GM12878 (cell line): ENCODE measurements around the gene AOPEP.

Experiments used
- POLR2A ChIP-seq: IDR thresholded peaks from 2 replicates; pipeline ENCODE4 v1.6.1; 2011; ENCODE audit warnings: low read depth, mild to moderate bottlenecking, low read length
- RB1 ChIP-seq: fragments of 450-650 bp; formaldehyde crosslinking; IDR thresholded peaks from 2 replicates; pipeline ENCODE4 v1.6.1; 2017; ENCODE audit warnings: mild to moderate bottlenecking, borderline replicate concordance
- TF ChIP-seq, protein P1 (sequence below): fragments of 450-650 bp; IDR thresholded peaks from 2 replicates; pipeline ENCODE4 v1.6.1; 2018; ENCODE audit warnings: mild to moderate bottlenecking, low read depth, moderate library complexity; ENCODE audit not compliant: partially characterized antibody
- TF ChIP-seq, protein P2 (sequence below), 3 experiments: IDR thresholded peaks in 2 of 3; conservative IDR thresholded peaks in 1 of 3; 2 replicates each; pipeline ENCODE4 v1.5.1; 2011; ENCODE audit warnings: low read depth in 3 of 3, low read length in 3 of 3, mild to moderate bottlenecking in 3 of 3, control low read depth in 2 of 3, moderate library complexity in 2 of 3, inconsistent platforms in 1 of 3, mixed read lengths in 1 of 3; ENCODE audit not compliant: control insufficient read depth in 2 of 3, insufficient read depth in 1 of 3; ENCODE audit errors: extremely low read depth in 1 of 3

- TF ChIP-seq POLR2A (no peak), RB1 (no peak)
- TF ChIP-seq, protein P1, sequence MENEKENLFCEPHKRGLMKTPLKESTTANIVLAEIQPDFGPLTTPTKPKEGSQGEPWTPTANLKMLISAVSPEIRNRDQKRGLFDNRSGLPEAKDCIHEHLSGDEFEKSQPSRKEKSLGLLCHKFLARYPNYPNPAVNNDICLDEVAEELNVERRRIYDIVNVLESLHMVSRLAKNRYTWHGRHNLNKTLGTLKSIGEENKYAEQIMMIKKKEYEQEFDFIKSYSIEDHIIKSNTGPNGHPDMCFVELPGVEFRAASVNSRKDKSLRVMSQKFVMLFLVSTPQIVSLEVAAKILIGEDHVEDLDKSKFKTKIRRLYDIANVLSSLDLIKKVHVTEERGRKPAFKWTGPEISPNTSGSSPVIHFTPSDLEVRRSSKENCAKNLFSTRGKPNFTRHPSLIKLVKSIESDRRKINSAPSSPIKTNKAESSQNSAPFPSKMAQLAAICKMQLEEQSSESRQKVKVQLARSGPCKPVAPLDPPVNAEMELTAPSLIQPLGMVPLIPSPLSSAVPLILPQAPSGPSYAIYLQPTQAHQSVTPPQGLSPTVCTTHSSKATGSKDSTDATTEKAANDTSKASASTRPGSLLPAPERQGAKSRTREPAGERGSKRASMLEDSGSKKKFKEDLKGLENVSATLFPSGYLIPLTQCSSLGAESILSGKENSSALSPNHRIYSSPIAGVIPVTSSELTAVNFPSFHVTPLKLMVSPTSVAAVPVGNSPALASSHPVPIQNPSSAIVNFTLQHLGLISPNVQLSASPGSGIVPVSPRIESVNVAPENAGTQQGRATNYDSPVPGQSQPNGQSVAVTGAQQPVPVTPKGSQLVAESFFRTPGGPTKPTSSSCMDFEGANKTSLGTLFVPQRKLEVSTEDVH = no peak
- TF ChIP-seq, protein P2, sequence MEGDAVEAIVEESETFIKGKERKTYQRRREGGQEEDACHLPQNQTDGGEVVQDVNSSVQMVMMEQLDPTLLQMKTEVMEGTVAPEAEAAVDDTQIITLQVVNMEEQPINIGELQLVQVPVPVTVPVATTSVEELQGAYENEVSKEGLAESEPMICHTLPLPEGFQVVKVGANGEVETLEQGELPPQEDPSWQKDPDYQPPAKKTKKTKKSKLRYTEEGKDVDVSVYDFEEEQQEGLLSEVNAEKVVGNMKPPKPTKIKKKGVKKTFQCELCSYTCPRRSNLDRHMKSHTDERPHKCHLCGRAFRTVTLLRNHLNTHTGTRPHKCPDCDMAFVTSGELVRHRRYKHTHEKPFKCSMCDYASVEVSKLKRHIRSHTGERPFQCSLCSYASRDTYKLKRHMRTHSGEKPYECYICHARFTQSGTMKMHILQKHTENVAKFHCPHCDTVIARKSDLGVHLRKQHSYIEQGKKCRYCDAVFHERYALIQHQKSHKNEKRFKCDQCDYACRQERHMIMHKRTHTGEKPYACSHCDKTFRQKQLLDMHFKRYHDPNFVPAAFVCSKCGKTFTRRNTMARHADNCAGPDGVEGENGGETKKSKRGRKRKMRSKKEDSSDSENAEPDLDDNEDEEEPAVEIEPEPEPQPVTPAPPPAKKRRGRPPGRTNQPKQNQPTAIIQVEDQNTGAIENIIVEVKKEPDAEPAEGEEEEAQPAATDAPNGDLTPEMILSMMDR (IDR thresholded peaks at IDR 0.05 in 2 of 3, conservative IDR thresholded peaks at IDR 0.05 in 1 of 3; ENCODE audit: control insufficient read depth in 2 of 3, extremely low read depth in 1 of 3, insufficient read depth in 1 of 3, low read depth in 3 of 3, low read length in 3 of 3) = no peak
Measured at GRCh38 chr9:95071925-95072324, 345.4 kb downstream of the AOPEP start.
